Omental fat pad (tissue), 4 donors: ENCODE data around the gene MAEA. TPM values are rescaled to one million over a fixed set of nuclear protein-coding genes. Genes with fewer than 3 reads are reported as not detected.

Experiments used
- ATAC-seq: fragments of 150-250 bp; one replicate; pipeline ENCODE4 v1.9.1; 2016; ENCODE audit warnings: mild to moderate bottlenecking, moderate library complexity; ENCODE audit not compliant: low FRiP score
- DNase-seq: peaks from one replicate; pipeline ENCODE4 v3.0.0-alpha.2; 2019; ENCODE audit warnings: low spot score
- total RNA-seq, 4 donors: library from RNA; depleted of rRNA; stranded (reverse); fragments of >200 nt; gene quantifications; one replicate each; pipeline ENCODE4 v1.1.0, GENCODE V29; 2016
- TF ChIP-seq, protein P1 (sequence below), 3 donors: fragments of 450-650 bp; IDR thresholded peaks; one replicate each; pipeline ENCODE4 v1.5.1; 2016 to 2017; ENCODE audit warnings: antibody characterized with exemption in 3 of 3, mild to moderate bottlenecking in 3 of 3, moderate library complexity in 2 of 3

The MAEA gene
- total RNA-seq, 4 donors from 2014 or later: 38.8 to 71.2 (median 51.8) TPM

DNA sequence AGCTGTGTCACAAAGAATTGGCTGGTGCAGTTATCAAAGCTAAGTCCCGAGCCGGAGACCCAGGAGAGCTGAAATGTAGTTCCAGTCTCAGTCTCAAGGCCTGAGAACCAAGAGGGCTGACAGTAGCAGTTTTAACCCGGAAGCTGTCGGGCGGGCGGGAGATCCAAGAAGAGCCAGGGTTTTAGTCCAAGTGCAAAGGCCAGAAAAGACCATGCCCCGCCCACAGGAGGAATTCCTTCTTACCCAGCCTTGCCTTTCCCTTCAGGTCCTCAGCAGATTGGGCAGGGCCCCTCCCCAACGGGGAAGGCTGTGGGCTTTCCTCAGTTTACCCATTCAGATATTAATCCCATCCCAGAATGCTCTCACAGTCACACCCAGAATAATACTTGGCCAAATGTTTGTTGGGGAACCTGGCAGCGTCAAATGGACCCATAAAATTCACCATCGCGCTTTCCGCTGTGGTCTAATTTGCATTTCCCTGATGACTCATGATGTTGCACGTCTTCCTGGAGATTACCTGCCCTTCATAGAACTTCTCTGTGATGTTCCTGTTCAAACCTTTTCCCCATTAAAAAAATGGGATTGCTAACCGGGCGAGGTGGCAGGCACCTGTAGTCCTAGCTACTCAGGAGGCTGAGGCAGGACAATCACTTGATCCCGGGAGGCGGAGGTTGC lies 16.2 kb downstream of the MAEA start:
- TF ChIP-seq, protein P1, sequence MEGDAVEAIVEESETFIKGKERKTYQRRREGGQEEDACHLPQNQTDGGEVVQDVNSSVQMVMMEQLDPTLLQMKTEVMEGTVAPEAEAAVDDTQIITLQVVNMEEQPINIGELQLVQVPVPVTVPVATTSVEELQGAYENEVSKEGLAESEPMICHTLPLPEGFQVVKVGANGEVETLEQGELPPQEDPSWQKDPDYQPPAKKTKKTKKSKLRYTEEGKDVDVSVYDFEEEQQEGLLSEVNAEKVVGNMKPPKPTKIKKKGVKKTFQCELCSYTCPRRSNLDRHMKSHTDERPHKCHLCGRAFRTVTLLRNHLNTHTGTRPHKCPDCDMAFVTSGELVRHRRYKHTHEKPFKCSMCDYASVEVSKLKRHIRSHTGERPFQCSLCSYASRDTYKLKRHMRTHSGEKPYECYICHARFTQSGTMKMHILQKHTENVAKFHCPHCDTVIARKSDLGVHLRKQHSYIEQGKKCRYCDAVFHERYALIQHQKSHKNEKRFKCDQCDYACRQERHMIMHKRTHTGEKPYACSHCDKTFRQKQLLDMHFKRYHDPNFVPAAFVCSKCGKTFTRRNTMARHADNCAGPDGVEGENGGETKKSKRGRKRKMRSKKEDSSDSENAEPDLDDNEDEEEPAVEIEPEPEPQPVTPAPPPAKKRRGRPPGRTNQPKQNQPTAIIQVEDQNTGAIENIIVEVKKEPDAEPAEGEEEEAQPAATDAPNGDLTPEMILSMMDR (IDR thresholded peaks at IDR 0.05): no peak
- ATAC-seq: no peak

DNA sequence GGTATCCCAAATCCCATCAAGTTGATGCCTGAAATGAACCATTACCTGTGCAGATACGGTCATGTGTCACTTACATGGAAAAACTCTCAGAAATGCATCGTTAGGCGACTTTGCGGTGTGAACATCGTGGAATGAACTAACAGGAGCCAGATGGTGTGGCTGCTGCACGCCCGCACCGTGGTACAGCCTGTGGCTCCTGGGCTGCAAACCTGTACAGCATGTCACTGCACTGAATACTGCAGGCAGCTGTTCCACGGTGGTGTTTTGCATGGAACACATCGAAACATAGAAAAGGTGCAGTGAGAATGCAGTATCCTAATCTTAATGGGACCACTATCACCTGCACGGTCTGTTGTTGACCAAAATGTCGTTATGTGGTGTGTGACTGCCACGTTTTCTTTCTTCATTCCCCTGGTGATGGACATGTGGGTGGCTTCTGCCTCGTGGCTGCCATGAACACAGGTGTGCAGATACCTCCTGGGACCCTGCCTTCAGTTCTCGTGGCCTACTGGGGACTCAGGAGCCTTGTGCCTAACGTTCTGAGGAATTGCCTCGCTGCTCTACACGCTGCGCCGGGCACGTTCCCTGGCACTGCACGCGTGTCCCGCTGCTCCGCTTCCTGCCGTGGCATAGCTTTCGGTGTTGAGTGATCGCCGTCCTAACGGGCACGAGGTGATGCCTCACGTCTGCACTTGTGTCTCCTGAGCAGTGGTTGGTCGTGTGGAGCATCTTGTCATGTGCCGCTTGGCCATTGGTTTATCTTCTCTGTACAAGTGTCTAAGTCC lies 18.5 kb downstream of the MAEA start:
- TF ChIP-seq, protein P1 (IDR thresholded peaks at IDR 0.05): no peak

More for the DNA sequence above, 16.2 kb downstream of the MAEA start:
- DNase-seq: no peak

DNA sequence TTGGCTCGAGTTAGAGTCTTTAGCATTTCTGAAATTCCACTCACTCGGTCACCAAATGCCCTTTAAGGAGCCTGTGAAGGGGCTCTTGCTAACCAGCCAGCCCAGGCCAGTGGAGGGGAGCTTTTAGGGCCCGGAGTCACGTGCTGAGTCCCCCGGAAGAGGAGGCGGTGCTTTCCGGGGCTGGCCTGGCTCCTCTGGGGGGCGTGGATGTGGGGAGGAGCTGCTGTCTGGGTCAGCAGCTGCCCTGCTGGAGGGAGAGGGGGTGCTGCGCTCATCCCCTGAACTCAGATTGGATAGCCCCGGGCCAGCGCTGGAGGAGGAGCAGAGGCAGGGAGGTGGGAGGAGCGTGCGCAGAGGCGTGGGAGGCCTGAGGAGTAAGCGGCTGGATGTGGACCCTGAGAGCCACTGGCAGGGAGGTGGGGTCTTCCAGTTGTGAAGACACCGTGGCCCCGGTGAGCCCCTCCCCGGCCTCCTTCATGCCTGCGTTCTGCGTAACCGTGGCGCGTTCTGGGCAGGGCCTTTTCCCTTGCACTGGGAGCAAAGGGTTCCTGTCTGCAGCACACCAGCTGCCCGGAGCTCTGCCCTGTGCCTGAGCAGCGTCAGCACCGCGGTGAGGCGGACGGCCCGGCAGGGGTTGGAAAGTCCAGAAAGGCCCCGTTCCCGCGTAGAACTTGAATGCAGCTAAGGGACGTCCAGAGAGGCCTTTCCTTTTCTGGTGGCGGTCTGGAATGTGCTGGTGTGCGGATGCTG lies 19.7 kb downstream of the MAEA start:
- ATAC-seq: peak; percentile 99
- TF ChIP-seq, protein P1 (IDR thresholded peaks at IDR 0.05): no peak

More for the DNA sequence above, 18.5 kb downstream of the MAEA start:
- ATAC-seq: no peak
- DNase-seq: no peak

DNA sequence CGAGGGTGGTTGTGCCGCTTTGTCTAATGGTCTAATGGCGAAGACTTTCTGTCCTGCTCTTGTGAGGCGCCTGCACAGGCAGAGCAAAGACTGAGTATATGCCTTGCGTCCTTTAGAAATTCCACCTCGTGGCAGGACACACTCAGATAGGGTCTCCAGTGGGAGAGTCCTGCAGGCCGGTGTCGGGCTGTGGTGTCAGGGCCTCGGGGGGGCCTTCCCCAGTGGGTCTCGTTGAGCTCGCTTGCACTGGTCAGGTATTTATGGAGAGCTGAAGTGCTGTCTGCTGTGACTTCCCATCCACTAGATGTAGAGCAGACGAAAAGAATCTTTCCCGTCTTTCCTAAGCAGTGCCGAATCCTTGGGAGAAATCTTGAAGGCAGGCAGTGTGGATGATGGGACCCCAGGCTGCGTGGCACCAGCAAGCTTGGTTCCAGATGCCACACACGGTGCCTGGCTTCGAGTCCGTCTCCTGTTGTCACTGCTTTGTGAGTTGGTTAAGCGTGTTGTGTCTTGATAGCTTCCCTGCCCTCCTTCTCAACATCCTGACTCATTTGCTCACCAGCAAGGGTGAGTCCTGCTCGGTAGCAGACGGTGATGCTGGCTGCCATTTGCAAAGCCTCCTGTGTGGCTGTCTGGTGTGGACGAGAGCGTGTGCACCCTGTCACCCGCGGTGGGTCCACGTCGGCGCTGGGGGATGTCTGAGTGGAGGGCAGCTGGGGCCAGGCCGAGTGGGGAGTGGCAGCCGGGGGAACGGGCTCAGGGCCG lies 20.5 kb downstream of the MAEA start:
- DNase-seq (no peak), ATAC-seq (no peak)
- TF ChIP-seq, protein P1 (IDR thresholded peaks at IDR 0.05): no peak

More for the DNA sequence above, 19.7 kb downstream of the MAEA start:
- DNase-seq: peak; percentile 63

DNA sequence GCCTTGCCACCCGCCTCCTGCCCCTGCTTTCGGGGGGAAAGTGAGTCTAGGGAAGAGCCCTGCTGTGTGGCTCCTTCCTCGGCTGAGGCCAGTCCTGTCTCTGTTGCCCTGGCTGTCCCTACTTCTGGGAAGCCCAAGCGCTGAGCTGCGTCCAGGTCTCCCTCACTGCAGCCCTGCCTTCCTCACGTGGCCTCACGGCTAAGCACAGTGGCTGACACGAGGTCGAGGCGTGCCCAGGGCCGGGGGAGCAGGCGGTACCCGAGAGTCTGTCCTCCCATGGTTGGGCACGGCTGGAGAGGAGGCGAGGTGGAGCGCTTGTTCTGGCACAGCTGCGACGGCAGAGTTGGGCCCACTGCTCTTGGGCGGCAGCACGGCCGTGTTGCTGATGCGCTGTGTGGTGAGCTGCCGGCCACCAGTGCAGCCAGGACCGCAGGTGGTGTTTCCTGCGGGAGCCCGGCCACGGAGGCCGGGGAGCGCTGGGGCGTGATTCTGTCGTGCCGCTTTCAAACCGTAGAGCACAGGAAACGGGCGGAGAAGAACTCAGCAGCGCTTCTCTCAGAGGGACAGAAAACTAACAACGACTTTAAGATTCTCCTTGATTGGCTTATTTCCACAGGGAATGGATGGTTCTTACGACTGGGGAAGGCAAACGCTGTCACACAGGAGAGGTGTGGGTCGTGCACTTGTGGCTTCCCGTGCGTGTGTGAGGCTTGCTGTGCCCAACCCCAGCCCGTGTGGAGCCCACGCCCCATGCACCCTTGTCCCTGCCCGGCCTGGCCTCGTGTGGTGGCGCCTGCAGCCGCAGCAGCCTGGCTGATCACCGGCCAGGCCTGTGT lies 21.3 kb downstream of the MAEA start:
- ATAC-seq: no peak
- TF ChIP-seq, protein P1 (IDR thresholded peaks at IDR 0.05): no peak
- no peak for DNase-seq
